CD4-positive, CD25-positive, alpha-beta regulatory T cell (primary cell): ENCODE measurements around the gene TECR. TPM values are rescaled to one million over a fixed set of nuclear protein-coding genes. Genes with fewer than 3 reads are reported as not detected.
A peak's percentile ranks its signal among the peaks of the same experiment; 100 is the strongest.
"Not testable (repeated sequence)": the region's sequence is repeated elsewhere in the genome, so short reads cannot be mapped to it uniquely, and the experiment has no call there.

Experiments used
- ATAC-seq, 2 donors: fragments of 150-1000 bp; cut with Tn5 transposase; one replicate each; pipeline ENCODE4 v1.10.0; 2021; ENCODE audit warnings: low read depth in 2 of 2, moderate number of reproducible peaks in 2 of 2, moderate library complexity in 1 of 2
- DNase-seq, 3 donors: peaks; one replicate each; pipeline versions ENCODE4 v3.0.0 to v3.0.0-alpha.2; 2012 to 2022; ENCODE audit warnings: mixed read lengths in 1 of 3
- H3K27ac ChIP-seq: one replicate; pipeline ENCODE4 v1.7.0; 2013; ENCODE audit warnings: mild to moderate bottlenecking, low read length; ENCODE audit not compliant: insufficient read depth, poor library complexity, severe bottlenecking
- H3K27me3 ChIP-seq: one replicate; pipeline ENCODE4 v1.7.0; 2013; ENCODE audit warnings: low read length; ENCODE audit not compliant: control insufficient read depth, insufficient read depth
- H3K36me3 ChIP-seq: one replicate; pipeline ENCODE4 v1.7.0; 2013; ENCODE audit warnings: mild to moderate bottlenecking, low read length, moderate library complexity; ENCODE audit not compliant: control insufficient read depth, insufficient read depth
- H3K4me1 ChIP-seq: 2 replicates; pipeline ENCODE4 v1.7.0; 2013; ENCODE audit warnings: mild to moderate bottlenecking, low read length; ENCODE audit not compliant: insufficient read depth, control insufficient read depth, poor library complexity, severe bottlenecking
- H3K4me3 ChIP-seq: one replicate; pipeline ENCODE4 v1.7.0; 2013; ENCODE audit warnings: low read depth, mild to moderate bottlenecking, low read length, moderate library complexity
- H3K9me3 ChIP-seq, 2 experiments: 1 replicate in 1 of 2; 2 replicates in 1 of 2; pipeline ENCODE4 v1.7.0; 2013; ENCODE audit warnings: low read length in 2 of 2, mild to moderate bottlenecking in 1 of 2, moderate library complexity in 1 of 2; ENCODE audit not compliant: control insufficient read depth in 2 of 2
- H3K27ac Mint-ChIP-seq, 3 donors: one replicate each; pipeline ENCODE4 v1.8.0; 2020 to 2022; ENCODE audit warnings: mild to moderate bottlenecking in 3 of 3, mixed read lengths in 3 of 3, moderate library complexity in 2 of 3
- H3K27me3 Mint-ChIP-seq: one replicate; pipeline ENCODE4 v1.8.0; 2022; ENCODE audit warnings: mild to moderate bottlenecking, mixed read lengths
- H3K36me3 Mint-ChIP-seq: one replicate; pipeline ENCODE4 v1.8.0; 2020; ENCODE audit warnings: mixed read lengths
- H3K4me1 Mint-ChIP-seq, 4 donors: one replicate each; pipeline ENCODE4 v1.8.0; 2020 to 2022; ENCODE audit warnings: mixed read lengths in 4 of 4, mild to moderate bottlenecking in 1 of 4
- H3K4me3 Mint-ChIP-seq, 4 donors: one replicate each; pipeline ENCODE4 v1.8.0; 2020 to 2022; ENCODE audit warnings: mild to moderate bottlenecking in 4 of 4, mixed read lengths in 4 of 4, moderate library complexity in 3 of 4
- H3K9me3 Mint-ChIP-seq, 7 donors: one replicate each; pipeline ENCODE4 v1.8.0; 2020 to 2022; ENCODE audit warnings: mixed read lengths in 7 of 7, mild to moderate bottlenecking in 3 of 7, moderate library complexity in 2 of 7
- polyA plus RNA-seq, 4 donors: library from polyadenylated mRNA; unstranded; fragments of 300-500 nt; fragmentation: Illumina TruSeq; gene quantifications; one replicate each; pipeline ENCODE4 v1.2.3, GENCODE V29; 2021
- total RNA-seq: library from RNA; stranded (reverse); gene quantifications from one replicate; pipeline ENCODE4 v1.2.3, GENCODE V29; 2022

Gene TECR
- total and polyA plus RNA-seq, 5 donors from 2014 or later: 159 to 351 (median 326) TPM

GRCh38 chr19:14503285-14503684 is 26.1 kb upstream of the TECR start:
- Histone ChIP-seq H3K27me3 (no peaks in the 10 kb centered on the region), H3K4me1 (peaks cover 35% of the 10 kb centered on the region), H3K36me3 (no peaks in the 10 kb centered on the region), H3K4me3 (no peak overlapping the region), H3K9me3 (no peaks in the 10 kb centered on the region), H3K27ac (no peak overlapping the region)
- H3K36me3 Mint-ChIP-seq: no peaks in the 10 kb centered on the region
- H3K27ac Mint-ChIP-seq: no peak overlapping the region
- DNase-seq (no peak), ATAC-seq (no peak)
- peaks cover 4% of the 10 kb centered on the region for H3K27me3 Mint-ChIP-seq
- peaks cover 9 to 53% (median 34%) of the 10 kb centered on the region in 4 donors for H3K4me1 Mint-ChIP-seq
- no peak overlapping the region for H3K4me3 Mint-ChIP-seq
- no peaks in the 10 kb centered on the region for H3K9me3 Mint-ChIP-seq

GRCh38 chr19:14504575-14504974 is 24.8 kb upstream of the TECR start:
- not testable (repeated sequence) for H3K36me3 Mint-ChIP-seq, H3K27me3 Mint-ChIP-seq, H3K27ac ChIP-seq, H3K27me3 ChIP-seq, H3K9me3 ChIP-seq, H3K9me3 Mint-ChIP-seq, ATAC-seq, H3K4me3 ChIP-seq, DNase-seq, H3K36me3 ChIP-seq
- H3K4me3 Mint-ChIP-seq: peak overlapping the region in 2 of 4 donors; percentile 33 to 50
- peak overlapping the region in 1 of 3 donors; percentile 96 for H3K27ac Mint-ChIP-seq
- H3K4me1 Mint-ChIP-seq: peaks cover 9 to 61% (median 38%) of the 10 kb centered on the region in 4 donors
- H3K4me1 ChIP-seq: peaks cover 35% of the 10 kb centered on the region

GRCh38 chr19:14505488-14506239 is 23.7 kb upstream of the TECR start:
- no peaks in the 10 kb centered on the region for H3K36me3 ChIP-seq
- H3K9me3 ChIP-seq: no peaks in the 10 kb centered on the region
- ATAC-seq (peak in 1 of 2 donors; percentile 32), DNase-seq (peak; percentile 47 to 73 (median 70))
- Mint-ChIP-seq H3K4me3 (peak overlapping the region; percentile 75 to 83 (median 77)), H3K27me3 (peaks cover 4% of the 10 kb centered on the region), H3K27ac (peak overlapping the region; percentile 95 to 98 (median 96)), H3K36me3 (no peaks in the 10 kb centered on the region), H3K9me3 (no peaks in the 10 kb centered on the region), H3K4me1 (peaks cover 9 to 66% (median 38%) of the 10 kb centered on the region in 4 donors)
- H3K4me3 ChIP-seq: no peak overlapping the region
- H3K27ac ChIP-seq: peak overlapping the region; percentile 63
- no peaks in the 10 kb centered on the region for H3K27me3 ChIP-seq
- peaks cover 35% of the 10 kb centered on the region for H3K4me1 ChIP-seq

- Mint-ChIP-seq H3K9me3 (no peaks in the 10 kb centered on the region), H3K4me1 (peaks cover 11 to 73% (median 43%) of the 10 kb centered on the region in 4 donors), H3K36me3 (no peaks in the 10 kb centered on the region), H3K27me3 (peaks cover 4% of the 10 kb centered on the region), H3K4me3 (peak overlapping the region in 3 of 4 donors; percentile 75 to 89 (median 83)), H3K27ac (peak overlapping the region; percentile 96 to 98 (median 97))
- ATAC-seq (no peak), DNase-seq (no peak)
- Histone ChIP-seq H3K27me3 (no peaks in the 10 kb centered on the region), H3K4me3 (no peak overlapping the region), H3K27ac (peak overlapping the region; percentile 63), H3K36me3 (no peaks in the 10 kb centered on the region), H3K9me3 (no peaks in the 10 kb centered on the region), H3K4me1 (peaks cover 35% of the 10 kb centered on the region)
Observed at GRCh38 chr19:14507704-14508542, 21.5 kb upstream of the TECR start.

- no peaks in the 10 kb centered on the region for H3K27me3 Mint-ChIP-seq
Observed at GRCh38 chr19:14510311-14511228, 18.8 kb upstream of the TECR start.

GRCh38 chr19:14511229-14511593 is 18.2 kb upstream of the TECR start:
- H3K9me3 Mint-ChIP-seq: no peaks in the 10 kb centered on the region
- H3K27ac ChIP-seq: no peak overlapping the region
- peaks cover 27% of the 10 kb centered on the region for H3K36me3 ChIP-seq
- no peaks in the 10 kb centered on the region for H3K9me3 ChIP-seq
- H3K4me1 ChIP-seq: peaks cover 40% of the 10 kb centered on the region
- no peak overlapping the region for H3K4me3 ChIP-seq
- H3K36me3 Mint-ChIP-seq: peaks cover 18% of the 10 kb centered on the region
- DNase-seq: no peak
- H3K27ac Mint-ChIP-seq: no peak overlapping the region
- H3K4me3 Mint-ChIP-seq: peak overlapping the region in 2 of 4 donors; percentile 63 to 66
- no peaks in the 10 kb centered on the region for H3K27me3 Mint-ChIP-seq
- peaks cover 15 to 75% (median 41%) of the 10 kb centered on the region in 4 donors for H3K4me1 Mint-ChIP-seq
- ATAC-seq: no peak
- no peaks in the 10 kb centered on the region for H3K27me3 ChIP-seq

More at GRCh38 chr19:14510311-14511228, 18.8 kb upstream of the TECR start:
- no peaks in the 10 kb centered on the region for H3K9me3 Mint-ChIP-seq
- Histone ChIP-seq H3K9me3 (no peaks in the 10 kb centered on the region), H3K27me3 (no peaks in the 10 kb centered on the region), H3K4me1 (peaks cover 40% of the 10 kb centered on the region), H3K36me3 (peaks cover 20% of the 10 kb centered on the region), H3K27ac (no peak overlapping the region), H3K4me3 (no peak overlapping the region)
- peak overlapping the region in 1 of 3 donors; percentile 92 for H3K27ac Mint-ChIP-seq
- H3K36me3 Mint-ChIP-seq: peaks cover 12% of the 10 kb centered on the region
- H3K4me3 Mint-ChIP-seq: peak overlapping the region in 2 of 4 donors; percentile 63 to 66
- ATAC-seq: no peak
- no peak for DNase-seq
- H3K4me1 Mint-ChIP-seq: peaks cover 16 to 75% (median 39%) of the 10 kb centered on the region in 4 donors

GRCh38 chr19:14512406-14512961 is 16.9 kb upstream of the TECR start:
- H3K27me3 ChIP-seq: no peaks in the 10 kb centered on the region
- Mint-ChIP-seq H3K27ac (no peak overlapping the region), H3K4me3 (peak overlapping the region in 2 of 4 donors; percentile 12 to 98), H3K27me3 (no peaks in the 10 kb centered on the region), H3K9me3 (peaks cover 0 to 2% (median 0%) of the 10 kb centered on the region in 7 donors), H3K4me1 (peaks cover 15 to 70% (median 39%) of the 10 kb centered on the region in 4 donors), H3K36me3 (peaks cover 26% of the 10 kb centered on the region)
- no peak overlapping the region for H3K27ac ChIP-seq
- no peaks in the 10 kb centered on the region for H3K9me3 ChIP-seq
- DNase-seq (no peak), ATAC-seq (no peak)
- peaks cover 34% of the 10 kb centered on the region for H3K36me3 ChIP-seq
- peaks cover 37% of the 10 kb centered on the region for H3K4me1 ChIP-seq
- H3K4me3 ChIP-seq: no peak overlapping the region
